GM20431 (cell line): ENCODE data around the gene KIF2C.
"Not testable (repeated sequence)": the region's sequence is repeated elsewhere in the genome, so short reads cannot be mapped to it uniquely, and the experiment has no call there.

Source experiments
- in situ Hi-C: fragments of 300-500 bp; cut with MseI, MboI; formaldehyde crosslinking; loops from one replicate; pipeline ENCODE4 v1.15.0; 2020; ENCODE audit warnings: low sequenced_read_pairs; ENCODE audit not compliant: unreplicated experiment

Gene KIF2C

GRCh38 chr1:44790968-44791801, 51.5 kb downstream of the KIF2C start:
- in situ Hi-C loops: no loop called here

GRCh38 chr1:44792736-44793502, 53.3 kb downstream of the KIF2C start:
- in situ Hi-C loops: no loop called here

GRCh38 chr1:44797886-44798285, 58.2 kb downstream of the KIF2C start:
- in situ Hi-C loops: not testable (repeated sequence)

- in situ Hi-C loops: no loop called here
Observed at GRCh38 chr1:44798481-44799365, 59.1 kb downstream of the KIF2C start.

DNA sequence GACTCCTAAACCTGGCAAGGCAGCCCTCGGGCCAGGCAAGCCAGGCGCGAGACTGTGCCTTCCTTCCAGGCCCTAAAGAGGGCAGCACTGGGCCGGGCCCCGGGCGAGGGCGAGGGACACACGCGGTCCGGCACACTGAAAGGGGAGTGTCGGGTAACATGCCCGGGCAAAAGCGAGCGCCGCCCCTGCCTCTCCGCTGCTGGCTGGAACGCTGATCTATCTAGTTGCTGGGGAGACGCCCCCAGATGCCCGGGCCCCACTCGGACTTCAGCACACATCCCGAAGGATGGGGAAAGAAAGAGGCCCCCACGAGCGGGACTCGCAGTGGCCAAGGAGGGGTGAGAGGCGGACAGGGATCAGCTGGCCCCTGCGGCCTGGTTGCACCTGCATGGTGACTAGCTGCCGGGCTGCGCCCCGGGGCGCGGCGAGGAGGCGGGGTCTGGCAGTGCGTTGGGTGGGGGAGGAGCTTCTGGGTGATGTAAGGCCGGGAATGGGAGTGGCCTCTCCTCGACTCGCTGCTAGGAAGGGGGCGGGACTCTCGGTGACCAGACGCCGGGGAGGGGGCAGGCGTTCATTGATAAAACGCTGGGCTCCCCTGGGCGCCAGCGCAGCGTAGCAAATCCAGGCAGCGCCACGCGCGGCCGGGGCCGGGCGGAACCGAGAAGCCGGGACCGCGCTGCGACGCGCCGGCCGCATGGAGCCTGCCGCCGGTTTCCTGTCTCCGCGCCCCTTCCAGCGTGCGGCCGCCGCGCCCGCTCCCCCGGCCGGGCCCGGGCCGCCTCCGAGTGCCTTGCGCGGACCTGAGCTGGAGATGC, 60.3 kb downstream of the KIF2C start, which contains the start of gene PLK3:
PLK3 (plus strand) TSS at position 608 of the 815 bp plus-strand sequence; CDS start at position 695, 87 bp downstream.
- in situ Hi-C loops: loop anchor here (25.0 kb wide), 1 partner anchor 512 kb away; no protein-coding TSS in a partner anchor

DNA sequence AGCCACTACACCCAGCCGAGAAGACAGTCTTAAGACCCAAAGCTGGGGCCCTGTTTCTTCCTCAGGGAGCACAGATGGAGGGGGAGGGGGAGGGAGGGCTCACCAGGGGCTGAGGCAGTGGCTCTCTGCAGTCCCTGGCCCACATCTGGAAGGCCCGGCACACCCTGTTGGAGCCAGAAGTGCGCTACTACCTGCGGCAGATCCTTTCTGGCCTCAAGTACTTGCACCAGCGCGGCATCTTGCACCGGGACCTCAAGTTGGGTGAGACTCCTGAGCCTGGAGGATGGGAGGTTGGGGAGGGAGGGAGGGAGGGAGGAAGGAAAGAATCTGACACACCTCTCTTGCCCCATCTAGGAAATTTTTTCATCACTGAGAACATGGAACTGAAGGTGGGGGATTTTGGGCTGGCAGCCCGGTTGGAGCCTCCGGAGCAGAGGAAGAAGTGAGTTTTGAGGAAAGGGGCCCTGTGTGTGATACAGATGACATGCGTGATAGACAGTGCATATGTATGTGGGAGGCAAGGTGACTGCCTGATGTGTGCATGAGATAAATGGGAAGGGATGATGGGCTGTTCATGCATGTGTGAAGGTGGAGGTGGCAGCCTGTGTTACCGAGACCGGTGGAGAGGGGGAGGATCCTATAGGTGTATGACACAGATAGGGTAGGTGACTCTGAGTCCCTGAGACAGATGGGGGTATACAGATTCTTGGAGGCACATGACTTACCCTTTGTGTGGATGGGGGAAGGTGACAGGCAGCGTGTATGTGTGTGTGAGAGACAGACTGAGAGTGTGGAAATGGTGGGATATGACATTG, 62.1 kb downstream of the KIF2C start:
- in situ Hi-C loops: loop anchor here (25.0 kb wide), 1 partner anchor 511 kb away; no protein-coding TSS in a partner anchor

DNA sequence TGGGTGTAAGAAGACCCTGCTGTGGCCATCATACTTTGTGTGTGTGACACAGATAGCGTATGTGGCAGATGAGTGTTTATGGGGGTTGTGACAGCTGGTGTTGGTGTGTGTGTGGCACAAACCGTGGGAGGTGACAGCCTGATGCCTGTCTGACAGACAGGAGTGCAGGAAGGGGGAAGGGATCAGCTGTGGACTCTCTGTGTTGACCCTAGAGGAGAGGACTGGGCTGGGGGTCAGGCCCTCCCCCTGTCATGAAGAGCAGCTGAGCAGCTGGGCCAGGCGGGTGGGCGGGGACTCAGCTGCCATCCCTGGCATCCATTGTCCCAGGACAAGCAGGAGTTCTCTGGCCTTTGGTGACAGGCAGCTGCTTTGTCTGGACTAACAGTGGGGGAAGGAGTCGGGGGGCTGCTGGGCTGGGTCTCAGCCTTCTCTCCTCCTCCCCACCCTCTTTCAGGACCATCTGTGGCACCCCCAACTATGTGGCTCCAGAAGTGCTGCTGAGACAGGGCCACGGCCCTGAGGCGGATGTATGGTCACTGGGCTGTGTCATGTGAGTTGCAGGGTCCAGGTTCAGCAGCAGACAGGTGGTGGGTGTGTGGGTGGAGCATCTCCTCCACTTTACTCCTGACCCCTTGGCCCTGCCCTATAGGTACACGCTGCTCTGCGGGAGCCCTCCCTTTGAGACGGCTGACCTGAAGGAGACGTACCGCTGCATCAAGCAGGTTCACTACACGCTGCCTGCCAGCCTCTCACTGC, 62.8 kb downstream of the KIF2C start:
- in situ Hi-C loops: loop anchor here (25.0 kb wide), 1 partner anchor 510 kb away; no protein-coding TSS in a partner anchor

DNA sequence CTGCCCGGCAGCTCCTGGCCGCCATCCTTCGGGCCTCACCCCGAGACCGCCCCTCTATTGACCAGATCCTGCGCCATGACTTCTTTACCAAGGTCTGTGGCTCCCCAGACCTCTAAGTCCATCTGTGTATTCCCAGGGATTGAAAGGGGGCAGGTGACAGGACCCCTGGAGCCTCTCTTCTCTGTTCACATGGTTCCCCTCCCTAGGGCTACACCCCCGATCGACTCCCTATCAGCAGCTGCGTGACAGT, 63.4 kb downstream of the KIF2C start:
- in situ Hi-C loops: loop anchor here (25.0 kb wide), 1 partner anchor 509 kb away; no protein-coding TSS in a partner anchor

DNA sequence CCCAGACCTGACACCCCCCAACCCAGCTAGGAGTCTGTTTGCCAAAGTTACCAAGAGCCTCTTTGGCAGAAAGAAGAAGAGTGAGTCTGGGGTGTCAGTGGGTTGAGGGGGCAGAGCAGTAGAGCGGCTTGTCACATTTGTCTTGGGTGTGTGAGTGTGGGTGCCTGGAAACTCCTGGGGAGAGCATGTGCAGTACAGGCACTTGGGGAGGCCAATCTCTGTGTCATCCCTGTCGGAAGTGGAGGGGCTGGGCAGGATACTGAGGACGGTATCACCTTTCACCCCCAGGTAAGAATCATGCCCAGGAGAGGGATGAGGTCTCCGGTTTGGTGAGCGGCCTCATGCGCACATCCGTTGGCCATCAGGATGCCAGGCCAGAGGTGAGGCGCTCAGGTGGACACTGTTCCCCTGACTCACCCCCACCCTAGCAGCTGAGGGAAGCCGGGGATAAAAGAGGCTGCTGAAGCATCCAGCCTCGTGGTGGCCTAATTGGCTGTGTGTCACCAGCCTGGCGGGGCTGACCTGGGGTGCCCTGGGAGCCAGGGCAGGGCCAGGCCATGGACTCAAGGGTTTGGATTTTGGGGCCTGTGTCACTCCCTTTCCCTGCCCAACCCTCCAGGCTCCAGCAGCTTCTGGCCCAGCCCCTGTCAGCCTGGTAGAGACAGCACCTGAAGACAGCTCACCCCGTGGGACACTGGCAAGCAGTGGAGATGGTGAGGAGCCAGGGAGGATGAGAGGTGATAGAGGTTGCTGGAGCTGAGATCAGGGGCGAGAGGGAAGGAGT, 63.9 kb downstream of the KIF2C start:
- in situ Hi-C loops: loop anchor here (25.0 kb wide), 1 partner anchor 509 kb away; no protein-coding TSS in a partner anchor

GRCh38 chr1:44805311-44806024, 65.8 kb downstream of the KIF2C start:
- in situ Hi-C loops: loop anchor here (25.0 kb wide), 1 partner anchor 507 kb away; no protein-coding TSS in a partner anchor

GRCh38 chr1:44806025-44806703, 66.5 kb downstream of the KIF2C start:
- in situ Hi-C loops: loop anchor here (25.0 kb wide), 1 partner anchor 506 kb away; no protein-coding TSS in a partner anchor

DNA sequence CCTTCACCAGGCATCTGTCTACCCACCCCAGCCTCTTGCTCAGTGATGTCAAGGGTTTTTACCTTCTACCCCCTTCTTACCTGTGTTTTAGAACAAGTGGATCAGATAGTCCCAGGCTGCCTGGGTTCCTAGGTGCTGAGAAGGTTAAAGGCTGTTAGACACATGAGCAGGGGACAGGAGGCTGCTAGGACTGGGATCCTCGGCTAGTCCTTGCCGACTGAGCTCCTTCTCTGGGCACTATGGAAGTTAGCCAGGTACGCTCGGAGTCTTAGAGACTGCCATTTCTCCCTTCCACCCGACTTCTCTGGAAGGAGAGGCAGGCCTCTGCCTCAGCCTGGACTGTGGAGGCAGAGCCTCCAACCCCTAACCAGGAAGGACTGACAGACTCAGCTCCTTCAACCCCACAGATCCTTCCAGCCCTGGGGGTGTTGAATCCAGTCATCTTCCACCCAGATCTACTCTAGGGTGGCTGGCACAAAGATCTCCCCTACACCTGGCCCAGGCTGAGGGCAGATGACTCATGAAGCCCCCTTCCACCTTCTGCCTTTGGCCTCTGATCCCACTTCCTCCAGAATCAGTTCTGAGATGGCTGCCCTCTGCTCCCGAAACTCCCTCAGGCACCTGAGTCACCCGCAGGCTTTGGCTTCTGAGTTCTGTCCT, 67.2 kb downstream of the KIF2C start, which contains the start of gene DYNLT4:
DYNLT4 (minus strand) TSS at position 648 of the 660 bp plus-strand sequence. CDS start 683 bp downstream, outside the sequence.
- in situ Hi-C loops: loop anchor here (25.0 kb wide), 1 partner anchor 505 kb away; no protein-coding TSS in a partner anchor

DNA sequence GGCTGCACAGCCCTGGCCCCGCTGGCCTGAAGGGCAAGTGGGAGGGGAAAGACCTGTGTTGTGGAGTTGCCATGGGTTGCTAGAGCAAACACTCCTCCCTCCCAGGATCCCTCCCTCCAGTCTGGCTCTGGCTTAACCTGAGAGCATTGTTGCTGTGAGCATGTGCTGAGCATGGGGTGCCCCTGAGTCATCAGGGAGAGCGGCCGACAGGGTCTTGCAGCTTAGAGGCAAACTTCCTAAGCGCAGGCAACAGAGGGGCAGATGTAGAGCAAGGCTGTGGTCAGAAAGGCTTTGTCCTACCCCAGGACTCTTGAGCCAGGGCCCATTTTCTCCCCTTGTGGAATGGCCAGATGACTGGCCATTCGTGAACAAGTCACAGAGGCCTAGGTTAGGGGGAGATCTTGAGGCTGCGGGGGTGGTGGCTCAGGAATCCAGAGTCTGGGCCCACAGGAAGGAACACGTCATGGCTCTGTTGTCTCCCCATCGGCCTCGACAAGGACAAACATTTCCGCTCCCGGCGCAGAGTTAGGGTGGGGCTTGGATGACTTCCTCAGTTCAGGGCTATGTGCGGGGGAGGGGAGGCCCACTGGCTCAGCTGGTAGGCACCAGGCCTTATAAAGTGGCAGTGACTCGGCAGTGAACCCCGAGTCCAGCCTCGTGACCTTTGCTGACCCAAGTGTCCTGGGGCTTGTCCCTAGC, 67.9 kb downstream of the KIF2C start:
- in situ Hi-C loops: loop anchor here (25.0 kb wide), 1 partner anchor 505 kb away; no protein-coding TSS in a partner anchor
